PFSK-1 (cell line): Measurements from ENCODE around the gene TSPAN15.

Experiments used
- FOXP2 ChIP-seq: optimal IDR thresholded peaks from 2 replicates; pipeline ENCODE3; 2011; ENCODE audit warnings: borderline replicate concordance, control low read depth, inconsistent platforms; ENCODE audit not compliant: insufficient read depth; ENCODE audit errors: extremely low read length, extremely low read depth
- POLR2AphosphoS5 ChIP-seq: IDR thresholded peaks from 2 replicates; pipeline ENCODE4 v1.6.1; 2012; ENCODE audit warnings: low read depth, mild to moderate bottlenecking, control low read depth, low read length, moderate library complexity
- SIN3A ChIP-seq: IDR thresholded peaks from 2 replicates; pipeline ENCODE4 v1.6.1; 2012; ENCODE audit warnings: mild to moderate bottlenecking, low read length, moderate library complexity, borderline replicate concordance; ENCODE audit not compliant: insufficient read depth
- TAF1 ChIP-seq: IDR thresholded peaks from 2 replicates; pipeline ENCODE4 v1.6.1; 2012; ENCODE audit warnings: low read length, control low read depth, borderline replicate concordance; ENCODE audit not compliant: insufficient read depth
- TF ChIP-seq, protein P1 (sequence below), 2 experiments: IDR thresholded peaks; 2 replicates each; pipeline versions ENCODE4 v1.6.1 to v1.8.0; 2011 to 2012; ENCODE audit warnings: low read depth in 2 of 2, low read length in 2 of 2, control low read depth in 1 of 2, inconsistent platforms in 1 of 2, mild to moderate bottlenecking in 1 of 2, moderate library complexity in 1 of 2; ENCODE audit not compliant: insufficient read depth in 1 of 2

Gene TSPAN15

DNA sequence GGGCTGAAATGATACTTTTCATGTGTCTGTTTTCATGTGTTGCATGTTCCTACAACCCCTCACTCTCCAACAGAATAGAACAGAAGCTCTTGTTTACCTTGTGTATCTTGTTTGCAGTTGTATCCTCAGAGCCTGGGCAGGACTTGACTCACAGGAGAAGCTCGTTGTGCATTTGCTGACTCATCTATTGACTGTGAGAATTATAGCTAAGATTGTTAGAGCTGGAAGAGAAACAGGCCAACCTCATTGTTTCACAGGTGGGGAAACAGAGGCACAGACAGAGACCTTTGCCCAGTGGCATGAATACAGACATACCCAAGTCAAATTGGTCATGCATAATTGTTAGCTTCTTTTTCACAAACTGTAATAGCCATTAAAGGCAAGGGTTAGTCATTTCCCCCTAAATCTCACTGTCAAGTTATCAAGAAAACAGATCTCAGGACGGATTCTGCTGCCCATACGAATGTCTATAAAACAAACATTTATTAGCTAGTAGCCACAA lies 4.6 kb upstream of the TSPAN15 start:
- TF ChIP-seq SIN3A (no peak), TAF1 (no peak), POLR2AphosphoS5 (no peak)

DNA sequence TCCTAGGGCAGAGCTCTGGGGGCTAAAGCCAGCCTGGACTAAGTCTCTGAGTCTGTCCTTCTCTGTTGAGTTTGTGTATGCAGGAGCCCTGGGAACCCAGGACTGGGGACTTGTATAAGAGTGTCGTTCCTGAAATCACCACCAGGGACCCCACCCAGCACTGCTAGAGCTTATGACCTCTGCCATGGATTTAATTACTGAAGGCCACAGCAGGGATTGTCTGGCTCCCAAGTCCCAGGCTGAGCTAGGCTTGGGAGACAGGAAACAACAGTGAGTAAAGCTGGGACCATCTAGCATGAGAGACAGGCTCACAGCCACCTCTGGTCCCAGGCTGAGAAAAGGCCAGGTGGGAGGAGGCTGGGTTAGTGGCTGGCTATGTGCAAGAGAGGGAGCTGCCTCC lies 1.4 kb upstream of the TSPAN15 start:
- TF ChIP-seq POLR2AphosphoS5 (no peak), SIN3A (no peak), TAF1 (no peak), FOXP2 (no peak)
- TF ChIP-seq, protein P1, sequence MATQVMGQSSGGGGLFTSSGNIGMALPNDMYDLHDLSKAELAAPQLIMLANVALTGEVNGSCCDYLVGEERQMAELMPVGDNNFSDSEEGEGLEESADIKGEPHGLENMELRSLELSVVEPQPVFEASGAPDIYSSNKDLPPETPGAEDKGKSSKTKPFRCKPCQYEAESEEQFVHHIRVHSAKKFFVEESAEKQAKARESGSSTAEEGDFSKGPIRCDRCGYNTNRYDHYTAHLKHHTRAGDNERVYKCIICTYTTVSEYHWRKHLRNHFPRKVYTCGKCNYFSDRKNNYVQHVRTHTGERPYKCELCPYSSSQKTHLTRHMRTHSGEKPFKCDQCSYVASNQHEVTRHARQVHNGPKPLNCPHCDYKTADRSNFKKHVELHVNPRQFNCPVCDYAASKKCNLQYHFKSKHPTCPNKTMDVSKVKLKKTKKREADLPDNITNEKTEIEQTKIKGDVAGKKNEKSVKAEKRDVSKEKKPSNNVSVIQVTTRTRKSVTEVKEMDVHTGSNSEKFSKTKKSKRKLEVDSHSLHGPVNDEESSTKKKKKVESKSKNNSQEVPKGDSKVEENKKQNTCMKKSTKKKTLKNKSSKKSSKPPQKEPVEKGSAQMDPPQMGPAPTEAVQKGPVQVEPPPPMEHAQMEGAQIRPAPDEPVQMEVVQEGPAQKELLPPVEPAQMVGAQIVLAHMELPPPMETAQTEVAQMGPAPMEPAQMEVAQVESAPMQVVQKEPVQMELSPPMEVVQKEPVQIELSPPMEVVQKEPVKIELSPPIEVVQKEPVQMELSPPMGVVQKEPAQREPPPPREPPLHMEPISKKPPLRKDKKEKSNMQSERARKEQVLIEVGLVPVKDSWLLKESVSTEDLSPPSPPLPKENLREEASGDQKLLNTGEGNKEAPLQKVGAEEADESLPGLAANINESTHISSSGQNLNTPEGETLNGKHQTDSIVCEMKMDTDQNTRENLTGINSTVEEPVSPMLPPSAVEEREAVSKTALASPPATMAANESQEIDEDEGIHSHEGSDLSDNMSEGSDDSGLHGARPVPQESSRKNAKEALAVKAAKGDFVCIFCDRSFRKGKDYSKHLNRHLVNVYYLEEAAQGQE (IDR thresholded peaks at IDR 0.05; ENCODE audit: insufficient read depth in 1 of 2, low read depth in 2 of 2, low read length in 2 of 2) = no peak

DNA sequence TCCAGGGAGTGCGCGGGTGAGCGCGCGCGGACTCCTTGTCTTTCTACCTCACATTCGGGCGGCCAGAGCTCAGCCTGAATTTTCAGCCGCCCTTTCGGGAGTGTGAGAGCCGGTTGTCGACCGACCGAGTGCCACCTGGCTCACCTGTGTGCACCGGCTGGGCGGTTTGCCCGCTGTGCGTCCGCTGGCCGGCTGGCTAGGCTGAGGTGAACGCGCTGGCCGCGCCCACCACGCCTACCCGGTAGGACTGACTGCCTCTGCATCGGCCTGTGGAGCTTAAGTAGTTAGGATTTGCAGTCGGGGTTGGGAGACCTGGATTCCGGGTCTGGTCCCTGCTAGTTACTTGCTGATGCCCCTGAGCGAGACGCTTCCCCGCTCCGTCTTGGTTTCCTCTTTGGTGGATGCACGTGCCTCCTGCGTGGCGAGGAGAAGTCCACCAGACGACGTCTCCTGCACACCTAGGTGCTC lies 553 bp downstream of the TSPAN15 start:
- TF ChIP-seq, protein P1 (IDR thresholded peaks at IDR 0.05; ENCODE audit: insufficient read depth in 1 of 2, low read depth in 2 of 2, low read length in 2 of 2) = no peak
- TF ChIP-seq FOXP2 (no peak), POLR2AphosphoS5 (no peak), TAF1 (no peak), SIN3A (no peak)

DNA sequence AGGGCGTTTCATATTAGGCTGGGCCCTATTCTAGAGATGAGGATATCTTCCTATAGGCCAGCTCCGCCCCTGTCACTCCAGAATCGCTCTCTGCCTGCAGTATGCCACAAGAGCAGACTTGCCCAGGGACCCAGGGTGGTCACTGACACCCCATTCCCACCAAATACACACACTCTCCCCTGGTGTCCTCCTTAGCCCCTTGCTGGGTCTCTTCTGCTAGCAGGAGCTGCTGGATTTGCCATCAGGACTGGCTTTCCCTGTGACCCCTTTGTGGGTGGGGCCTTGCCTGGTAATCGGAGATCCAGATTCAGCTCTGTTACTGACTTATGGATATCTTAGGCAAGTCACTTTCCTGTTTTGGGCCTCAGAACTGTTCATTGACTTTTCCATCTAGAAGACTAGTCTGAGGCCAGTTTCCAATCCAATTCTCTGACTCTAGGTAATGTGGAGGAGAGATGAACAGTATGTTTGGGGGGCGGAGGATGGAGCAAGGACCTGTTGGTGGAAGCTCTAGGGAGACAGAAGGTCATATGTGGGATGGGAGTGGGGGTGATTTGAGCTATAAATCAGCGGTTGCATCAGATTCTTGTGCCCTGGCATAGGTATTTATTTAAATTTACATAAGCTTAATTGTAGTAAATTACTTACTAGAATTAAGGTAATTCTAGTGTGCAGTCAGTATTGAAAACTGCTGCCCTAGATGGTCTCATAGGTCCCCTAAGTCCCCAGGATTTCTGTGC lies 1.6 kb downstream of the TSPAN15 start:
- TF ChIP-seq TAF1 = no peak

DNA sequence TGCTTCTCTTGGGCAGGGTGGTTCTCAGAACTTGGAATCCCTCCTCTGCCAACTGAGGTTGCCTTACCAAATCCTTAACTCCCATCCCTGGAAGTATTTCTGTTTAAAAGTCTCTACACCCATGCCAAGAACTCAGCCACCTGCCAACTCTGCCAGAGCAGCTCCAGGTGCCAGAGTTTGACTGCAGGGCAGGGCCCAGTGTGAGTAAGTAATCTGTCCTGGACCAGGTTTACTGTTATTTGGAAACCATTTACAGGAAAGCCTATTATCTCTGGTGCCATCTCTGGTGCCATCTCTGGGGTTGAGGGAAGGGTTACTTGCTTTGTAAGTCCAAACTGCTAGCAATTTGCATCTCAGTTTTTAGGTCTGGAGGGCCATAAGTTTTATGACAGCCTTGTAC lies 2.5 kb downstream of the TSPAN15 start:
- no peak for TF ChIP-seq SIN3A
- no peak for TF ChIP-seq POLR2AphosphoS5
- no peak for TF ChIP-seq FOXP2
- TF ChIP-seq, protein P1 (IDR thresholded peaks at IDR 0.05; ENCODE audit: insufficient read depth in 1 of 2, low read depth in 2 of 2, low read length in 2 of 2) = no peak

DNA sequence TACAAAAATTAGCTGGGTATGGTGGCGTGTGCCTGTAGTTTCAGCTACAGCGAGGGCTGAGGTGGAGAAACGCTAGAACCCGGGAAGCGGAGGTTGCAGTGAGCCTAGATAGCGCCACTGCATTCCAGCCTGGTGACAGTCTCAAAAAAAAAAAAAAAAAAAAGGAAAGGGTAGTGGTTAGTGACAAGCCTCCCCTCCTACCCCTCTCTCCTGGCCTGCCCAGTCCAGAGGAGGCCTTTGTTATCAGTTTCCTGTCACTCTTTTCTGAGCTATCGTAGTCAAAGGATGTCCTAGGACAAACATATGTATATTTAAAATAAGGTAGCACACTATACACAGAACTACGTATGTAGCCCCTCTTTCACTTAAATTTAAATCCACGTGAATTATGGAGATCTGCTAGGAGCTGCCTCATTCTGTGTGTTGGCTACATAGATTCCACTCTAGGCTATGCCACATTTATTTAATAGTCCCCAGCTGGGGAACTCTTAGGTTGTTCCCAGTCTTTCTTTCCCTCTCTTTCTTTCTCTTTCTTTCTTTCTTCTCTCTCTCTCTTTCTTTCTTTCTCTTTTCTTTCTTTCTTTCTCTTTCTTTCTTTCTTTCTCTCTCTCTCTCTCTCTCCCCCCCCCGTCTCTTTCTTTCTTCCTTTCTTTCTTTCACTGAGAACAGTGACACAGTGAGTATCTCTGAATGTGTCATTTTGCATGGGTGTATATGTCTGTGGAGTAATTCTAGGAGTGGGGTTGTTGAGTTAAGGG lies 3.9 kb downstream of the TSPAN15 start:
- TF ChIP-seq FOXP2 (no peak), TAF1 (no peak), SIN3A (no peak), POLR2AphosphoS5 (no peak)
- TF ChIP-seq, protein P1 (IDR thresholded peaks at IDR 0.05; ENCODE audit: insufficient read depth in 1 of 2, low read depth in 2 of 2, low read length in 2 of 2) = no peak
